HG02884 (cell line): ENCODE results near the gene IQUB.
A peak's percentile ranks its signal among the peaks of the same experiment; 100 is the strongest.
"Not testable (repeated sequence)": the region's sequence is repeated elsewhere in the genome, so short reads cannot be mapped to it uniquely, and the experiment has no call there.

Experiments used
- ATAC-seq: cut with Tn5 transposase; IDR thresholded peaks from one replicate; pipeline ENCODE4 v1.9.1; 2021; ENCODE audit warnings: mild to moderate bottlenecking, moderate library complexity; ENCODE audit not compliant: unreplicated experiment

The IQUB gene

GRCh38 chr7:123548406-123548805 lies 14.0 kb upstream of the IQUB start:
- no peak for ATAC-seq

DNA sequence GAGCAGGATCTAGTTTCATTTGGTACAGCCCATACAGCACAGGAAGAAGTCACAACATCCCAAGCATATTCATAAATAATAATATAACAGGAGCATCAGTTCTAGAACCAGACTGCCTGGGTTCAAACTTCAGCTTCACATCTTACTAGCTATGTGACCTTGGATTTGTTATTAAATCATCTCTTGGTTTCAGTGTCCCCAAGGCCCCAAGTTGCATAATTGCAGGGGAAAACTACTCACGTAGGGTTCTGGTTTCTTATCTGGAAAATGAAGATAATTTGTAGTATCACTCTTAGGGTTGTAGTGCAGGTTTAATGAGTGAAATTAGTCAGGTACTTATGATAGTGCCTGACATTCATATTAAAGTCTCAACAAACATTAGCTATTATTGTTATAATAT lies 5.5 kb upstream of the IQUB start:
- ATAC-seq: no peak

GRCh38 chr7:123538897-123539296 lies 4.5 kb upstream of the IQUB start:
- ATAC-seq: no peak

- ATAC-seq: no peak
Measured at GRCh38 chr7:123538189-123538714, 3.9 kb upstream of the IQUB start.

DNA sequence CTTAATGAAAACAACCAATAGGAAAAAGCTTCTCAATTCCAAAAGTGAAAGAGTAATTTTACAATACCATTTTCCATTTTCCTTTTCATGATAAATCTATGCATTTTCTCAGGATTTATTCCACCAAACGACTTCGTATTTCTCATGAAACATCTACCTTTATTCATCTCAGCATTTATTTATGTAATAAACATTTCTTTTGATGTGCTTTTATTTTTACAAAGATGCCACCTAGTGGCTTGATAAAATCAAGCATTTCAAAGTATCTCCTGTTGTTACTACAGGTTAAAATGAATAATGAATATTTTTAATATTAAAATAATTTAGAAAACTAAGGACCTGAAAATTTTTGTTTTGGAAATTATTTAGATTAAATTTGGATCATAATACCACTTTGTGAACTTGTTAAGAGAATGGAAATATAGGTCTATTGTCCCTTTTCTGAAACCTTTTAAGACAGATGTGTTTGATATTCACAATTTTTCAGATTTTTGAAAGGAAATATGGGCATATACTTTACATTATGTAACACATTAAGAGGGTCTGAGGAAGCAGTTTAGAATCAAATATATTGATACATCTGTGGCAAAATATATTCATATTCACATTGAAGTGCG lies 2.7 kb upstream of the IQUB start:
- no peak for ATAC-seq

GRCh38 chr7:123535517-123535916 lies 1.1 kb upstream of the IQUB start:
- ATAC-seq: no peak

GRCh38 chr7:123533929-123534382 lies 439 bp downstream of the IQUB start:
- peak; percentile 7 for ATAC-seq

GRCh38 chr7:123533553-123533917 lies 860 bp downstream of the IQUB start:
- no peak for ATAC-seq

GRCh38 chr7:123532788-123533552 lies 1.4 kb downstream of the IQUB start:
- ATAC-seq: not testable (repeated sequence)

- ATAC-seq: not testable (repeated sequence)
Measured at GRCh38 chr7:123532343-123532742, 2.1 kb downstream of the IQUB start.

DNA sequence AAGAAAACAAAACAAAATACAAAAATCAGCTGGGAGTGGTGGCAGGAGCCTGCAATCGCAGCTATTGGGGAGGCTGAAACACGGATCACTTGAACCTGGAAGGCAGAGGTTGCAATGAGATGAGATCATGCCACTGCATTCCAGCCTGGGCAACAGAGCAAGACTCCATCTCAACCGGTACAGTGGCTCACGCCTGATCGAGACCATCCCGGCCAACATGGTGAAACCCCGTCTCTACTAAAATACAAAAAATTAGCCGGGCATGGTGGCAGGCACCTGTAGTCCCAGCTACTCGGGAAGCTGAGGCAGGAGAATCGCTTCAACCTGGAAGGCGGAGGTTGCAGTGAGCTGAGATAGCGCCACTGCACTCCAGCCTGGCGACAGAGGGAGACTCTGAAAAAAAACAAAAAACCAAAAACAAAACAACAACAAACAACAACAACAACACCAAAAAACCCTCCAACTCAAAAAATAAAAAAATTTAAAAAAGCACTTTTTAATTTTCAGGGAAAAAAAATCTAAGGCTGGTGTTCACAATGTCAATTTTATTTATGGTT lies 4.3 kb downstream of the IQUB start:
- ATAC-seq: not testable (repeated sequence)

GRCh38 chr7:123528265-123528664 lies 6.1 kb downstream of the IQUB start:
- ATAC-seq: no peak

- ATAC-seq: not testable (repeated sequence)
Measured at GRCh38 chr7:123527712-123528225, 6.6 kb downstream of the IQUB start.

DNA sequence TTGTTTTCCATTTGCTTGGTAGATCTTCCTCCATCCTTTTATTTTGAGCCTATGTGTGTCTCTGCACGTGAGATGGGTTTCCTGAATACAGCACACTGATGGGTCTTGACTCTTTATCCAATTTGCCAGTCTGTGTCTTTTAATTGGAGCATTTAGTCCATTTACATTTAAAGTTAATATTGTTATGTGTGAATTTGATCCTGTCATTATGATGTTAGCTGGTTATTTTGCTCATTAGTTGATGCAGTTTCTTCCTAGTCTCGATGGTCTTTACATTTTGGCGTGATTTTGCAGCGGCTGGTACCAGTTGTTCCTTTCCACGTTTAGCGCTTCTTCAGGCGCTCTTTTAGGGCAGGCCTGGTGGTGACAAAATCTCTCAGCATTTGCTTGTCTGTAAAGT lies 7.9 kb downstream of the IQUB start:
- ATAC-seq: not testable (repeated sequence)

GRCh38 chr7:123522066-123522465 lies 12.3 kb downstream of the IQUB start:
- no peak for ATAC-seq

DNA sequence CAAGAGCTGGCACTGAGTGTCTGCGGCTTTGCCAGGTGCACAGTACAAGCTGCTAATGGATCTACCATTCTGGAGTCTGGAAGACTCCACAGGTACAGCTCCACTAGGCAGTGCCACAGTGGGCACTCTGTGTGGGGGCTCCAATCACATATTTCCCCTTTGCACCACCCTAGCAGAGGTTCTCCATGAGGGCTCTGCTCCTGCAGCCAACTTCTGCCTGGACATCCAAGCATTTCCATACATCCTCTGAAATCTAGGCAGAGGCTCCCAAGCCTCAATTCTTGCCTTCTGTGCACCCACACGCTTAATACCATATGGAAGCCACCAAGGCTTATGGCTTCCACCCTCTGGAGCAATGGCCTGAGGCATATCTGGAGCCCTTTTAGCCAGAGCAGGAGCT lies 29.2 kb downstream of the IQUB start:
- ATAC-seq: no peak

- ATAC-seq: no peak
Measured at GRCh38 chr7:123502201-123502600, 32.2 kb downstream of the IQUB start.

- no peak for ATAC-seq
Measured at GRCh38 chr7:123500878-123501489, 33.4 kb downstream of the IQUB start.

GRCh38 chr7:123499211-123499970 lies 35.0 kb downstream of the IQUB start:
- no peak for ATAC-seq

- no peak for ATAC-seq
Measured at GRCh38 chr7:123498601-123499000, 35.8 kb downstream of the IQUB start.

DNA sequence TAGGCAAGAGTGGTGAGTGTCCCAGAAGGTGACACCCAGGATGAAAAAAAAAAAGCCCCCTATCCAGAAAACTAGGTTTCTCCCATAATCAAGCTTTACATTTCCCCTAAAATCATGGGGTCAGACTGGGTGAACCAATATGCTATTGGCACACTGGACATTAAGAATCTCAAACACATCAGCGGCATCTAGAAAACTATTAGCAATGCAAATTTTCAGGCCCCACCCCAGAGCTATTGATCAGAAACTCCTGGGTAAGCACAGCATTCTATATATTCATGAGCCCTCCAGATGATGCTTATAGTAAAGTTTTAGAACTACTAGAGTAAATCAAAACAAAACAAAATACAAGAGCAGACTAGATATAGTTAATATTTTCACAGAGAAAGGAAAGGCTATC lies 36.4 kb downstream of the IQUB start:
- no peak for ATAC-seq
